Measurements from ENCODE around the gene BMERB1. TPM values are rescaled to one million over a fixed set of nuclear protein-coding genes. Genes with fewer than 3 reads are reported as not detected.

Gene BMERB1
- total RNA-seq, 2 experiments from 2014 or later = 0.85 to 0.98 TPM

DNA sequence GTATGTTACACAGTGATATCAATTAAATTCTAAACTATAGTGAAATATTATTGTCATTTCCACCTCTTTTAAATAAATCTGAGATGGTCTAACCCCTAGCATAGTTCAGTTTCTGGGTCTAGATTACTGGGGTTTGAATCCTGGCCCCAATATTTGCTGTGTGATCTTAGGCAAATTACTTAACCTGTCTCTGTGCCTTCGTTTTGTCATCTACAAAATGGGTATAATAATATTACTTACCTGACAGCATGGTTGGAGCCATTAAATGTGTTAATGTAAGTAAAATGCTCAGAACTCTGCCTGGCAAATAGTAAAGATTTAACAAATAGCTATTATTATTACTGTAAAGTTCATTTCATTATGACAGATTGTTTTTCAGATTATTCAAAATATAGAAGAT, 52.3 kb downstream of the BMERB1 start:
- POLR2A ChIA-PET = interaction anchor here (0.6 kb wide), 1 partner anchor 202 kb away, joined by 3 read pairs; no protein-coding TSS in a partner anchor
- intact Hi-C loops (cut with DNase I, micrococcal nuclease) = no loop called here
- H3K4me1 Mint-ChIP-seq (ENCODE audit: low read depth) = no peaks in the 10 kb centered on the region

DNA sequence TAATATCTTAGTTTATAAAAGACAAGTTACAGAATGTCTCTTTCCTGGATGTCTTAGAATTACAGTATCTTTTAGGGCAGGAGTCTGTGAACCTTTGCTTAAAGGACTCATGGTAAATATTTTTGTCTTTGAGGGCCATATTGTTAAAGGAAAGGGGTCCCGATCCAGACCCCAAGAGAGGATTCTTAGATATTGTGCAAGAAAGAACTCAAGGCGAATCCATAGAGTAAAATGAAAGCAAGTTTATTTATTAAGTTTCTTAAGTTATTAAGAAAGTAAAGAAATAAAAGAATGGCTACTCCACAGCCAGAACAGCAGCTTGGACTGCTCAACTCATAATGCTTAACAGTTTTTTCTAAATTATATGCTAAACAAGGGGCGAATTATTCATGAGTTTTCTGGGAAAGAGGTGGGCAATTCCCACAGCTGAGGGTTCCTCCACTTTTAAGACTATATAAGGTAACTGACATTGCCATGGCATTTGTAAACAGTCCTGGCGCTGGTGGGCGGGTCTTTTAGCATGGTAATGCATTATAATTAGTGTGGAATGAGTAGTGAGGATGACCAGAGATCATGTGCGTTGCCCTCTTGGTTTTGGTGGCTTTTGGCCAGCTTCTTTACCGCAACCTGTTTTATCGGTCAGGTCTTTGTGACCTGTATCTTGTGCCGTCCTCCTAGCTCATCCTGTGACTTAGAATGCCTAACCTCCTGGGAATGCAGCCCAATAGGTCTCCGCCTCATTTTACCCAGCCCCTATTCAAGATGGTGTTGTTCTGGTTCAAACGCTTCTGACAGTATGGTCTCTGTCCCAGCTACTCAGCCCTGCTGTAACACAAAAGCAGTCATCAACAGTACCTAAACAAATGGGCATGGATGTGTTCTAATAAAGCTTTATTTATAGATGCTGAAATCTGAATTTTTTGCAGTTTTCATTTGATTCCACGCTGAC, 53.2 kb downstream of the BMERB1 start:
- H3K36me3 Mint-ChIP-seq (ENCODE audit: low read depth) = no peaks in the 10 kb centered on the region
- H3K4me1 Mint-ChIP-seq (ENCODE audit: low read depth) = no peaks in the 10 kb centered on the region
- H3K27ac Mint-ChIP-seq = no peak overlapping the region
- DNase-seq (no peak), ATAC-seq (ENCODE audit: poor library complexity) (no peak)
- no peaks in the 10 kb centered on the region for H3K9me3 ChIP-seq (ENCODE audit: control insufficient read depth in 1 of 2, insufficient read depth in 1 of 2, low read length in 2 of 2)
- H3K27me3 Mint-ChIP-seq = no peaks in the 10 kb centered on the region
- no peak overlapping the region for H3K4me3 ChIP-seq (ENCODE audit: low read length)
- H3K27ac ChIP-seq (ENCODE audit: low read depth in 1 of 2, low read length in 2 of 2) = no peak overlapping the region
- ChIA-PET CTCF (no interaction called here), POLR2A (interaction anchor here (0.6 kb wide), 1 partner anchor 201 kb away, joined by 3 read pairs; no protein-coding TSS in a partner anchor)
- TF ChIP-seq, protein P1, sequence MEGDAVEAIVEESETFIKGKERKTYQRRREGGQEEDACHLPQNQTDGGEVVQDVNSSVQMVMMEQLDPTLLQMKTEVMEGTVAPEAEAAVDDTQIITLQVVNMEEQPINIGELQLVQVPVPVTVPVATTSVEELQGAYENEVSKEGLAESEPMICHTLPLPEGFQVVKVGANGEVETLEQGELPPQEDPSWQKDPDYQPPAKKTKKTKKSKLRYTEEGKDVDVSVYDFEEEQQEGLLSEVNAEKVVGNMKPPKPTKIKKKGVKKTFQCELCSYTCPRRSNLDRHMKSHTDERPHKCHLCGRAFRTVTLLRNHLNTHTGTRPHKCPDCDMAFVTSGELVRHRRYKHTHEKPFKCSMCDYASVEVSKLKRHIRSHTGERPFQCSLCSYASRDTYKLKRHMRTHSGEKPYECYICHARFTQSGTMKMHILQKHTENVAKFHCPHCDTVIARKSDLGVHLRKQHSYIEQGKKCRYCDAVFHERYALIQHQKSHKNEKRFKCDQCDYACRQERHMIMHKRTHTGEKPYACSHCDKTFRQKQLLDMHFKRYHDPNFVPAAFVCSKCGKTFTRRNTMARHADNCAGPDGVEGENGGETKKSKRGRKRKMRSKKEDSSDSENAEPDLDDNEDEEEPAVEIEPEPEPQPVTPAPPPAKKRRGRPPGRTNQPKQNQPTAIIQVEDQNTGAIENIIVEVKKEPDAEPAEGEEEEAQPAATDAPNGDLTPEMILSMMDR (IDR thresholded peaks at IDR 0.05) = no peak
- H3K4me3 Mint-ChIP-seq = no peak overlapping the region
- H3K9me3 Mint-ChIP-seq = no peaks in the 10 kb centered on the region
- no peaks in the 10 kb centered on the region for H3K36me3 ChIP-seq (ENCODE audit: insufficient read depth, low read length)
- H3K27me3 ChIP-seq (ENCODE audit: control insufficient read depth in 1 of 2, insufficient read depth in 2 of 2, low read length in 2 of 2) = no peaks in the 10 kb centered on the region
- no peaks in the 10 kb centered on the region for H3K4me1 ChIP-seq (ENCODE audit: insufficient read depth, low read length)
- intact Hi-C loops (cut with DNase I, micrococcal nuclease) = no loop called here

More for the DNA sequence above, 52.3 kb downstream of the BMERB1 start:
- Histone ChIP-seq H3K4me1 (ENCODE audit: insufficient read depth, low read length) (no peaks in the 10 kb centered on the region), H3K27me3 (ENCODE audit: control insufficient read depth in 1 of 2, insufficient read depth in 2 of 2, low read length in 2 of 2) (no peaks in the 10 kb centered on the region), H3K27ac (ENCODE audit: low read depth in 1 of 2, low read length in 2 of 2) (no peak overlapping the region), H3K36me3 (ENCODE audit: insufficient read depth, low read length) (no peaks in the 10 kb centered on the region), H3K4me3 (ENCODE audit: low read length) (no peak overlapping the region), H3K9me3 (ENCODE audit: control insufficient read depth in 1 of 2, insufficient read depth in 1 of 2, low read length in 2 of 2) (no peaks in the 10 kb centered on the region)
- Mint-ChIP-seq H3K9me3 (no peaks in the 10 kb centered on the region), H3K27me3 (peaks cover 6% of the 10 kb centered on the region), H3K4me3 (no peak overlapping the region), H3K36me3 (ENCODE audit: low read depth) (no peaks in the 10 kb centered on the region), H3K27ac (no peak overlapping the region)
- ATAC-seq (ENCODE audit: poor library complexity) = no peak
- no peak for DNase-seq
- TF ChIP-seq, protein P1 (IDR thresholded peaks at IDR 0.05) = no peak
- CTCF ChIA-PET = no interaction called here

DNA sequence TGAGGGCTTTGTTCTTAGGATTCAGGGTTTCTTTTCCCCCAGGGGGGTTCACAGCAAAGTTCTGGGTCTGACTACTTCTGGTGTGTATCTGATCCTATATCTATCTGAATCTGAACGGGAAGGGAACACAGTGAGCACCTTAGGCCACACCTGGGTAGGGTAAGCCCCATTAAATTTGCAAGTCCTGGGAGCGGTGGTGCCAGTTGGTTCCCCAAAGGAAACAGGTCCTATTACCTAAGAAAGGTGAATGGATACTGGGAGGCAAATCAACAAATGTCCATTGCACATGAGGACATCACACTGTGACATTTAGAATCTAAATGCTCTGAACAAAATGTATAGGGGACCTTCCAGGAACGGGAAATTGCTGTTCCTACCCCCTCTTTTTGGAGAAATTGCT, 54.6 kb downstream of the BMERB1 start:
- no peak overlapping the region for H3K4me3 Mint-ChIP-seq
- no peaks in the 10 kb centered on the region for H3K9me3 Mint-ChIP-seq
- H3K27ac ChIP-seq (ENCODE audit: low read depth in 1 of 2, low read length in 2 of 2) = no peak overlapping the region
- no peak overlapping the region for H3K4me3 ChIP-seq (ENCODE audit: low read length)
- ATAC-seq (ENCODE audit: poor library complexity) (no peak), DNase-seq (no peak)
- no peaks in the 10 kb centered on the region for H3K27me3 ChIP-seq (ENCODE audit: control insufficient read depth in 1 of 2, insufficient read depth in 2 of 2, low read length in 2 of 2)
- TF ChIP-seq, protein P1 (IDR thresholded peaks at IDR 0.05) = no peak
- no peaks in the 10 kb centered on the region for H3K36me3 Mint-ChIP-seq (ENCODE audit: low read depth)
- no peaks in the 10 kb centered on the region for H3K36me3 ChIP-seq (ENCODE audit: insufficient read depth, low read length)
- H3K27ac Mint-ChIP-seq = no peak overlapping the region
- H3K4me1 Mint-ChIP-seq (ENCODE audit: low read depth) = no peaks in the 10 kb centered on the region
- ChIA-PET POLR2A (no interaction called here), CTCF (no interaction called here)
- H3K27me3 Mint-ChIP-seq = no peaks in the 10 kb centered on the region
- H3K4me1 ChIP-seq (ENCODE audit: insufficient read depth, low read length) = no peaks in the 10 kb centered on the region
- intact Hi-C loops (cut with DNase I, micrococcal nuclease) = no loop called here
- no peaks in the 10 kb centered on the region for H3K9me3 ChIP-seq (ENCODE audit: control insufficient read depth in 1 of 2, insufficient read depth in 1 of 2, low read length in 2 of 2)
